ENCODE data around the gene ENPP1. TPM values are rescaled to one million over a fixed set of nuclear protein-coding genes. Genes with fewer than 3 reads are reported as not detected.

ENPP1 gene
- total RNA-seq, 1 experiment from 2014 or later: 2.8 TPM

DNA sequence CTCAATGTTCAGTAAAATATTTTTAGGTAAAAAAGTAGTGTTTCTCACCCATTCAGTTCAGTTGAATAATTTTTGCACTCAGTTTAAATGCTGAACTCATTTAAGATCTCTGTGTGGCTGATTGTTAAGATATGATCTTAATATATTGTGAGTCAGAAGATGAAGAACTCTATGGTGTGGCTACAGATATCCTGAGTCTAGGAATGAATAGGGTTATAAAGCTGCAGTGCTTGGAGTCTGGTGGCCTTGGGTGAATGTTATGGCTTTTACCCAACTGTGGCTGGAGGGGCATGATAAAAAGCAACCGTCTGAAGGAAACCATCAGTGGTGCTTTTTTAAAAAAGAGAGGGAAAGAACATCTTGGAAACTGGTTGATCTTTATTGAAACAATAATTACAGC, 77.4 kb downstream of the ENPP1 start:
- Mint-ChIP-seq H3K27ac (ENCODE audit: low read depth, unreplicated experiment) (no peak overlapping the region), H3K4me3 (ENCODE audit: unreplicated experiment) (no peak overlapping the region), H3K9me3 (ENCODE audit: unreplicated experiment) (no peaks in the 10 kb centered on the region), H3K36me3 (ENCODE audit: insufficient read depth, unreplicated experiment) (no peaks in the 10 kb centered on the region), H3K27me3 (ENCODE audit: insufficient read depth, unreplicated experiment) (no peaks in the 10 kb centered on the region), H3K4me1 (ENCODE audit: insufficient read depth, unreplicated experiment) (no peaks in the 10 kb centered on the region)
- POLR2A ChIA-PET: interaction anchor here (0.7 kb wide), 1 partner anchor 458 kb away, joined by 3 read pairs; no protein-coding TSS in a partner anchor
- CTCF ChIA-PET: no interaction called here
- BruUV-seq (replicated peaks): no TSS peak
- DNase-seq (ENCODE audit: unreplicated experiment): no peak
- intact Hi-C loops (cut with micrococcal nuclease): no loop called here
- TF ChIP-seq, protein P1, sequence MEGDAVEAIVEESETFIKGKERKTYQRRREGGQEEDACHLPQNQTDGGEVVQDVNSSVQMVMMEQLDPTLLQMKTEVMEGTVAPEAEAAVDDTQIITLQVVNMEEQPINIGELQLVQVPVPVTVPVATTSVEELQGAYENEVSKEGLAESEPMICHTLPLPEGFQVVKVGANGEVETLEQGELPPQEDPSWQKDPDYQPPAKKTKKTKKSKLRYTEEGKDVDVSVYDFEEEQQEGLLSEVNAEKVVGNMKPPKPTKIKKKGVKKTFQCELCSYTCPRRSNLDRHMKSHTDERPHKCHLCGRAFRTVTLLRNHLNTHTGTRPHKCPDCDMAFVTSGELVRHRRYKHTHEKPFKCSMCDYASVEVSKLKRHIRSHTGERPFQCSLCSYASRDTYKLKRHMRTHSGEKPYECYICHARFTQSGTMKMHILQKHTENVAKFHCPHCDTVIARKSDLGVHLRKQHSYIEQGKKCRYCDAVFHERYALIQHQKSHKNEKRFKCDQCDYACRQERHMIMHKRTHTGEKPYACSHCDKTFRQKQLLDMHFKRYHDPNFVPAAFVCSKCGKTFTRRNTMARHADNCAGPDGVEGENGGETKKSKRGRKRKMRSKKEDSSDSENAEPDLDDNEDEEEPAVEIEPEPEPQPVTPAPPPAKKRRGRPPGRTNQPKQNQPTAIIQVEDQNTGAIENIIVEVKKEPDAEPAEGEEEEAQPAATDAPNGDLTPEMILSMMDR (IDR thresholded peaks at IDR 0.05; ENCODE audit: unreplicated experiment): no peak

DNA sequence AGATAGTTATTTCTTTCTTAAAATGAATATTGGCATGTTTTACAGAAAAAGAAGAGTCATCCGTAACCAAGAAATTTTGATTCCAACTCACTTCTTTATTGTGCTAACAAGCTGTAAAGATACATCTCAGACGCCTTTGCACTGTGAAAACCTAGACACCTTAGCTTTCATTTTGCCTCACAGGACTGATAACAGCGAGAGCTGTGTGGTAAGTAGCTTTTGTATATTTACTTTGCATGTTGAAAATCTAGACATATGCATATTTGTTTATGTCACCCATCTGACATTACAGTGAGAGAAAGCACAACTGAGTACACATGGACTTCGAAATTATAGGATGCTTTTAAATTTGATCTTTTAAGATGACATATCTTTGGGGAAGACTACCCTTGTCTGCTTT, 78.7 kb downstream of the ENPP1 start:
- Mint-ChIP-seq H3K4me3 (ENCODE audit: unreplicated experiment) (no peak overlapping the region), H3K9me3 (ENCODE audit: unreplicated experiment) (no peaks in the 10 kb centered on the region), H3K4me1 (ENCODE audit: insufficient read depth, unreplicated experiment) (no peaks in the 10 kb centered on the region), H3K36me3 (ENCODE audit: insufficient read depth, unreplicated experiment) (no peaks in the 10 kb centered on the region), H3K27me3 (ENCODE audit: insufficient read depth, unreplicated experiment) (no peaks in the 10 kb centered on the region), H3K27ac (ENCODE audit: low read depth, unreplicated experiment) (no peak overlapping the region)
- intact Hi-C loops (cut with micrococcal nuclease): no loop called here
- ChIA-PET CTCF (no interaction called here), POLR2A (interaction anchor here (0.6 to 0.9 kb wide), 2 partner anchors 23 to 761 kb away, joined by 3 to 4 read pairs; no protein-coding TSS in a partner anchor)
- TF ChIP-seq, protein P1 (IDR thresholded peaks at IDR 0.05; ENCODE audit: unreplicated experiment): no peak
- no TSS peak for BruUV-seq (replicated peaks)
- no peak for DNase-seq (ENCODE audit: unreplicated experiment)

DNA sequence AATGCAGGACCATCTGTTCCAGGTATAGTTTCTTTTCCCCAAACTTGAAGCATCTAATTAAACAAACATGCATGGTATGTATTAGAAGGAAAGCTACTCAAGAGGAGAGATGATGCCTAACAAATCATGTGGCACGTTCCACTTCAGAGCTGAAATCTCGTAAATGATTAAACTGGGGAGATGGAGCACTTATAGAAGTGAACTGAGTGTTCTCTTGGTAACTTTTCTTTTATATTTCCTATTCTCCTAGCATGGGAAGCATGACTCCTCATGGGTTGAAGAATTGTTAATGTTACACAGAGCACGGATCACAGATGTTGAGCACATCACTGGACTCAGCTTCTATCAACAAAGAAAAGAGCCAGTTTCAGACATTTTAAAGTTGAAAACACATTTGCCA, 82.3 kb downstream of the ENPP1 start:
- Mint-ChIP-seq H3K27me3 (ENCODE audit: insufficient read depth, unreplicated experiment) (no peaks in the 10 kb centered on the region), H3K27ac (ENCODE audit: low read depth, unreplicated experiment) (no peak overlapping the region), H3K4me3 (ENCODE audit: unreplicated experiment) (no peak overlapping the region), H3K9me3 (ENCODE audit: unreplicated experiment) (no peaks in the 10 kb centered on the region), H3K4me1 (ENCODE audit: insufficient read depth, unreplicated experiment) (no peaks in the 10 kb centered on the region), H3K36me3 (ENCODE audit: insufficient read depth, unreplicated experiment) (no peaks in the 10 kb centered on the region)
- intact Hi-C loops (cut with micrococcal nuclease): no loop called here
- TF ChIP-seq, protein P1 (IDR thresholded peaks at IDR 0.05; ENCODE audit: unreplicated experiment): no peak
- BruUV-seq (replicated peaks): no TSS peak
- no peak for DNase-seq (ENCODE audit: unreplicated experiment)
- ChIA-PET CTCF (interaction anchor here (0.7 to 1.5 kb wide), 2 partner anchors 20 to 207 kb away, joined by 4 to 5 read pairs; no protein-coding TSS in a partner anchor), POLR2A (interaction anchor here (0.6 to 1.2 kb wide), 2 partner anchors 12 to 20 kb away, joined by 3 to 7 read pairs; no protein-coding TSS in a partner anchor)

DNA sequence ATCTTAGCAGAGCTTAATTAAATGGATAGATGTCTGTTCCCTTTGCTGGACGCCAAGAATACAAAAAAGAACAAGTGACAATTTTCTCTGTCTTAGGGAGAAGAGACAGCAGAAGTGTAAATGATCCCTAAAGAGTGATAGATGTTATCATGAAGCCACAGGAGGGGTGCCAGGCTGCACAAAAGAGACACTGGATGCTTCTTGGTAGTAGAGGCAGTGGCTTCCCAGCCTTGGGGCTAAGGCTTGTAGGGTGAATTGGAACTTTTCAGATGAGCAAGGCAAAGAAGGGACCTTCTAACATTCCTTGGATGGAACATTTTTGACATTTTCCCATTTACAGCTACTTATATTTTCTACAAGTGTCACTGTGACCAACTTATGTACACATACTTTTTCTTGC, 85.4 kb downstream of the ENPP1 start:
- CTCF ChIA-PET: interaction anchor here (0.7 to 2.2 kb wide), 4 partner anchors 22 to 856 kb away, joined by 3 to 13 read pairs (median 5); no protein-coding TSS in a partner anchor
- Mint-ChIP-seq H3K27ac (ENCODE audit: low read depth, unreplicated experiment) (no peak overlapping the region), H3K36me3 (ENCODE audit: insufficient read depth, unreplicated experiment) (no peaks in the 10 kb centered on the region), H3K4me1 (ENCODE audit: insufficient read depth, unreplicated experiment) (no peaks in the 10 kb centered on the region), H3K9me3 (ENCODE audit: unreplicated experiment) (peaks cover 3% of the 10 kb centered on the region), H3K27me3 (ENCODE audit: insufficient read depth, unreplicated experiment) (no peaks in the 10 kb centered on the region), H3K4me3 (ENCODE audit: unreplicated experiment) (no peak overlapping the region)
- POLR2A ChIA-PET: no interaction called here
- TF ChIP-seq, protein P1 (IDR thresholded peaks at IDR 0.05; ENCODE audit: unreplicated experiment): no peak
- intact Hi-C loops (cut with micrococcal nuclease): no loop called here
- BruUV-seq (replicated peaks): no TSS peak
- no peak for DNase-seq (ENCODE audit: unreplicated experiment)

Data from MCF 10A (cell line).